GM12891 (cell line): ENCODE results near the gene KIF26A.

Experiments used
- DNase-seq: peaks from one replicate; pipeline ENCODE4 v3.0.0; 2011; ENCODE audit warnings: low spot score; ENCODE audit not compliant: insufficient read length
- FAIRE-seq: peaks from 2 replicates; lab custom pipeline; 2011; peaks lifted over from hg19 to GRCh38; lab: Jason Lieb, UNC
- PAX5 ChIP-seq: IDR thresholded peaks from 2 replicates; pipeline ENCODE4 v1.6.1; 2011; ENCODE audit warnings: low read length, moderate library complexity, mild to moderate bottlenecking; ENCODE audit not compliant: insufficient read depth, severe bottlenecking
- POLR2A ChIP-seq: IDR thresholded peaks from 2 replicates; pipeline ENCODE4 v1.6.1; 2011; ENCODE audit warnings: low read depth, low read length, control low read depth
- POLR2AphosphoS5 ChIP-seq: IDR thresholded peaks from 2 replicates; pipeline ENCODE4 v1.6.1; 2011; ENCODE audit warnings: low read depth, low read length, control low read depth
- POU2F2 ChIP-seq: IDR thresholded peaks from 2 replicates; pipeline ENCODE4 v1.6.1; 2011; ENCODE audit warnings: low read depth, mild to moderate bottlenecking, control low read depth, low read length, moderate library complexity
- SPI1 ChIP-seq: IDR thresholded peaks from 2 replicates; pipeline ENCODE4 v1.6.1; 2011; ENCODE audit warnings: low read depth, low read length, control low read depth
- TAF1 ChIP-seq: IDR thresholded peaks from 2 replicates; pipeline ENCODE4 v1.6.1; 2011; ENCODE audit warnings: low read depth, low read length, control low read depth

Gene KIF26A

DNA sequence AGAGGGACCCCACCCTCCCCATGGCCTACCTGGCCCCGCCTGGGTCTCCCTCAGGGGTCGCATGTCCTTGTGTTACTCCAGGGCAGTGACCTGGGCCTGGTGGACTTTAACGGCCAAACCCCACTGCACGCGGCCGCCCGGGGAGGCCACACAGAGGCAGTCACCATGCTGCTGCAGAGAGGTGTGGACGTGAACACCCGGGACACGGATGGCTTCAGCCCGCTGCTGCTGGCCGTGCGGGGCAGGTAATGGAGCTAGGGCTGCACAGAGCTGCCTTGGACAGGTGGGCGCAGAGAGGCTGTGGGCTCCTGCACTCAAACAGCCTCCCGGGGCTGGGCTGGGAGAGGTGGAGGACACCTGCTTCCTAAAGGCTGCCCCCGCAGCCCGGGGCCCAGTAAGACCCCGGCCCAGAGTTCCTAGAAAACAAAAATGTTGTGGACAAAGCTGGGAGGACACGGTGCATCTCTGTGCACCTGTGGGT lies 31.2 kb upstream of the KIF26A start:
- DNase-seq (no peak), FAIRE-seq (no peak)
- TF ChIP-seq TAF1 = no peak
- TF ChIP-seq PAX5 = no peak
- no peak for TF ChIP-seq SPI1
- no peak for TF ChIP-seq POLR2A
- TF ChIP-seq POU2F2 = no peak
- no peak for TF ChIP-seq POLR2AphosphoS5

DNA sequence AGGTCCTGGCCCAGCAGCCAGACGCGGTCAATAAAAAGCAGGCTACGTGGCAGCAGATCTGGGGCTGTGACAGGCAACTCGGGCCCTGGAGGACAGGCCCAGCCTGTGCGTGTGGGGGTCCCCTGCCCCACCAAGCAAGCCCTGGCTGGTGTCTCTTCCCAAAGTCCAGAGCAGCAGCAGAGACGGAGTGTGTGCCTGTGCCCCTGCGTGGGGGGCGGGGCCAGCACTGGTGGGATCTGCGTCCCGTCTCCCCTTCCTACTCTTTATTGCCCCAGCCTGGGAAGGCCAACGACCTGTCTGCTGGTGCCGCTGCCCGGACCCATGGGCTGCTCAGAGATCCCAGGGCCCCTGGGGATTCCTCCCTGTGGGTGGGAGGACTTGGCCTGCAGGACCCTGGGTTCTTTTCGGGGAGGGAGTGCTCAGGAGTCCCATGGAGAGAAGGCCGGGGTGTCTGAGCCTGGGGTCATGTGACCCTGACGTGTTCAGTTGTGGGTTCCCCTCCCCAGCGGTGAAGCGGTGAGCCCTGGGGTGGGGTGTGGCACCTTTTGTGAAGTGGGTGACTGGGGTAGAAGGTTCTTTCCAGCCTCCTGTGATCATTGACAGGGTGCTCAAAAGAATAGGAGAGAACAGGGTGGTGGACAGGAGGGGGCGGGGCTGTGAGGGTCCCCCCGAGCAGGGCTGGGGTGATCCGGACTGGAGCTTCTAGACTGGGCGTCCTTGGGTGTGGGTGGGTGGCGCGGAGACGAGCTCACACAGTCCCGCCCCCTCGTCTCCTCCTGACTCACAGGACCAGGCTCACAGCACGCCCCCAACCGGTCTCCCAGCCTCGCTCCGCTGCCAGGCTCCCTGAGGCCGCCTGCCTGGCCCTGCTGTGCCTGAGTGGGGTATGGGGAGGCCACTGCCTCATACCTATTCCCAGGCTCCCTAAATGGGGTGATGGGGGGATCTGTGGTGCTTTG lies 30.5 kb upstream of the KIF26A start:
- TF ChIP-seq POU2F2 (no peak), PAX5 (no peak), SPI1 (no peak), POLR2AphosphoS5 (no peak), TAF1 (no peak), POLR2A (no peak)
- DNase-seq = no peak

DNA sequence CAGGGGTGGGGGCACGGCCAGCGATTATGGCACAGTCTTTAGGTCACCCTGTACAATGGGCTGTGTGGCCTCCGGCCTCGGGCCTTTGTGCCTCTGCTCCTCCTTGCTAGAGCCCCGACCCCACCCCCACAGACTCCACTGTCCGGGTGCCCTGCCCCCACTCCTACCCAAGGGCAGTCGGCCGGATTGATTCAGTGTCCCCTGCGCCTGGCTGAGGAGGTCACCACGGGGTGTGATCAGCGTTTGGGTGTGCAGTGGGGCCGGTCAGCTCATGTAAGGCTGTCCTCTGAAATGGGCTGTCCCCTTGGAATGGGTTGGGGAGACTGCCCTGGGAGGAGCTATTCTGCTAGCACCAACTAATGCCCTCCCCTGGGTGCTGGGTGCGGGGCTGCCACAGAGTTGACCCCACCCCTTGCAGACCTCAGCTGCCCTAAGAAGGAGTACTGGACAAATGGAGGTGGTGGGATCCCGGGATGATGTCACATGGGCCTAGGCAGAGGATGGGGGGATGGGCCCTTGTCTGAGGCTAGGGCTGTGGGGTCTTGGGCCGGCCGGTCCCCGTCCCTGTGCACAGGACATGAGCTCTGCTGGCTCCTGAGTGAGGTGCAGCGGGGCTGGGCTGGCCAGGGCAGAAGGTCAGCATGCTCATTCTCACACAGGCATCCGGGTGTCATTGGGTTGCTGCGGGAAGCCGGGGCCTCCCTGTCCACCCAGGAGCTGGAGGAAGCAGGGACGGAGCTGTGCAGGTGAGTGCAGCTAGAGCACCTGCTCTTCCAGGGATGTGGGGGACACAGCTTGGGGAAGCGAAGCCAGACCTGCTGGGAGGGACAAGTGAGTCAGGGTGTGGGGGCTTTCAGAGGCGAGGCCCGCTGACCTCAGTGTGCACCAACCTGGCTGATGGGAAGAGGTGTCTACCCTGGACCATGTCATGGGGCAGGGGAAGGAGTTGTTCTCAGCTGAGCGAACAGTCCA lies 29.5 kb upstream of the KIF26A start:
- FAIRE-seq (no peak), DNase-seq (no peak)
- no peak for TF ChIP-seq SPI1
- TF ChIP-seq TAF1 = no peak
- TF ChIP-seq POU2F2 = no peak
- no peak for TF ChIP-seq POLR2A
- TF ChIP-seq PAX5 = no peak
- no peak for TF ChIP-seq POLR2AphosphoS5

More for the DNA sequence above, 30.5 kb upstream of the KIF26A start:
- no peak for FAIRE-seq

DNA sequence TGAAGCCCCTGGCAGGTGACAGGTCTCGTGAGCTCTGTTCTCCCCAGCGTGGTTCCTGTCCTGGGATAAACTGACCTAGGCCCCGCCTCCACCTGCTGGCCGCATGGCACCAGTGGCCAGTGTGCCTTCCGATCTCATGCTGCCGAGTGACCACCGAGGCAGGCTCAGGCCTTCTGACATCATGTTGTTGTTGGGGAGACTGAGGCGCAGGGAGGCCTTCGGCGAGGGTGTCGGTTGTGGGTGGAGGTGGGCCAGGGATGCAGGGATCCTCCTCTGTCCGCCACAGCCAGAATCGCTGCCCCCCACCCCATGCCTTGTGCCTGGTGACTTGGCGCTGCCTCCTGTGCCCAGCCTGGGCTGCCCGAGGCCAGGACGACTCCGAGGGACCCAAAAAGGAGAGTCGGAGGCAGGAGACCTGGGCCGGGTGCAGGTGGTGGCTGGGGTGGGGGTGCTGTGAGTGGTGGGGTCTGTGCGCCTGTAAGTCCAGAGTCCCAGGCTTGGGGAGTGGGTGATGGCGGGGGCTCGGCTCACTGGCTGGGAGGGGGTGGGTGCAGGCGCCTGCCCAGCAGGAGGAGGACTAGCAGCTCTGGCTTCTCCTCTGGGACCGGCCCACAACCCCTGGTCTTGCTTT lies 28.5 kb upstream of the KIF26A start:
- FAIRE-seq (no peak), DNase-seq (no peak)
- TF ChIP-seq SPI1 (no peak), POLR2A (no peak), POLR2AphosphoS5 (no peak), POU2F2 (no peak), PAX5 (no peak)

DNA sequence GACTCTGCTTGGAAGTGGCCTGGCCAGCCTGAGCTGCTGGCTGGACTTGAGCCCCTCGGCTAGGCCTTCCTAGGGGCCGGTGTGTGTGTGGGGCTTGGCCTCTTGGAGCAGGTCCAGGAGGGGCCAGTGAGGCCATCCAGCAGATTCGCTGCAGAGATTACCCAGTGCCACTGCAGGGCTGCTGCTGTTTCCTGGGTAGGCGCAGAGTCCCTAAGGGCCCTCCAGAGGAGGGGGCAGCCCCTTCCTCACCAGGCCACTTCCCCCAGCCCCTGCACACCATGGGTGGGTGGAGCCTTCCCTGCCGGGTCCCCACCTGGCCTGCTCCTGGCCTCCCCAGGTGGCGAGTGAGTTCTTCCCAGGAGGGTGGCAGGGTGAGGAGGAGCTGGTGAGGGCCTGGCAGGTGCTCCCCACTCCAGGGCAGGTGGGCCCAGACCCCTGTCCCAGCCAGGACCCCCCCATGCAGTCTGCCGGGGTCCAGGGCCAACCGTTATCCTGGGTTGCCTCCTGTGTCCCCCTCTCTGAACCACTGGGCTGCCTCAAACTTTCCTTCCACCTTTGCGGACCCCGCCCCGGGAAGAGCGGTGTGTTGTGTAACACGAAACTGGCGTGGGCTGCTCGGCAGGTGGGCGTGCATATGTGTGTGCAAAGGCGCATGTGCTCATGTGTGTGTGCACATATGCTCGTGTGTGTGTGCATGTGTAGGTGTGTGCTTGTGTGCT lies 27.7 kb upstream of the KIF26A start:
- no peak for FAIRE-seq
- DNase-seq = no peak
- TF ChIP-seq POU2F2 = no peak
- TF ChIP-seq SPI1 = no peak
- no peak for TF ChIP-seq PAX5
- TF ChIP-seq TAF1 = no peak
- no peak for TF ChIP-seq POLR2A
- no peak for TF ChIP-seq POLR2AphosphoS5

DNA sequence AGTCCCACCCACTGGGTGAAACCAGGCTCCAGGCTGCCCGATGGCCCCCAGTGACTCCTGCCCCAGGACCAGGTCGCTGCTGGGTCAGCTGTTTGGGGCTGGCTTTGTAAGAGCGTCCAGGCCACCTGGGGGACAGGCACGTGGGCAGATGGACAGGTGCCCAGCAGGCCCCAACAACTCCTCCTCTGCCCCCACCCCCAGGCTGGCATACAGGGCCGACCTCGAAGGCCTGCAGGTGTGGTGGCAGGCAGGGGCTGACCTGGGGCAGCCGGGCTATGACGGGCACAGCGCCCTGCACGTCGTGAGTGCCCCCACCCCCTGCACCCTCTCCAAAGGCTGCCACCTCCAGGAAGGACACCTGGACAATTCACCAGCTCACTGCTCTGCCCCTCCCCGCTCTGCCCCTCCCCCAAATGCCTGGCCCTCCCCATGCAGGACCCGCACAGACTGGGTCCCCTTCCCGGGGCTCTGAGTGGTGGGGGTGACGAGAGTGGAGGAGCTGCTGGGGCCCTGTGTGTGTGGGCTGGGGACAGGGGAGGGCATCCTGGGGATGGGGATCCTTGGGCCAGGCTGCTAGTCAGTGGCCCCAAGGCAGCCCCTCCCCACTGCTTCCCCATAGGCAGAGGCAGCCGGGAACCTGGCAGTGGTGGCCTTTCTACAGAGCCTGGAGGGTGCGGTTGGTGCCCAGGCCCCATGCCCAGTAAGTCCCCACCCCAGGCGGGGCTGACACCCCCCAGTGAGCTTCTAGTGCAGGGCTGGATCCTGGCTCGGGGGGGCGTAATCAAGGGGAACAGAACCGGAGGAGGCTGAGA lies 26.9 kb upstream of the KIF26A start:
- DNase-seq = no peak
- TF ChIP-seq POLR2A (no peak), PAX5 (no peak), POLR2AphosphoS5 (no peak), SPI1 (no peak), TAF1 (no peak), POU2F2 (no peak)
- FAIRE-seq = no peak

DNA sequence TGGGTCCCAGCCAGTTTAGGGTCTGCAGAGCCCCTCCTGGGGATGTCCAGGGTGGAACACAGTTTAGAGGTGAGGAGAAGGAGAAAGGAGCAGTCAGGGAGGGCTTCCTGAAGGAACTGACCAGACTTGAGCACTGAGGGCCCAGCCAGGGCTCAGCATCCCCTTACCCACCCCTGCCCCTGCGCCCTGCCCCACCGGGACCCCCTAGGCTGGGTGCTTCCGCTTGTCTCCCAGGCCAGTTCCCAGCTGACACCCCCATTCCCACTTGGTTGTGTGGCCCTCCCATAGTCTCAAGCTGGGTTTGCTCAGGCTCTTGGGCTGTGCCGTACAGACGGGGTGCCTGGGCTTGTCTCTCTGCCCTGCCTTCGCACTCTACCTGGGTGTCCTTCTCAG lies 26.3 kb upstream of the KIF26A start:
- no peak for TF ChIP-seq PAX5
- FAIRE-seq = no peak
- no peak for DNase-seq
